Bone marrow (tissue), 2 donors: ENCODE data around the gene COMMD1.
A peak's percentile ranks its signal among the peaks of the same experiment; 100 is the strongest.
"Not testable (repeated sequence)": the region's sequence is repeated elsewhere in the genome, so short reads cannot be mapped to it uniquely, and the experiment has no call there.

Source experiments
- DNase-seq, 2 donors: peaks; one replicate each; lab custom pipeline; 2025; lab: John Stamatoyannopoulos, UW

Gene COMMD1

GRCh38 chr2:62030902-62031301 lies 125.4 kb downstream of the COMMD1 start:
- no peak for DNase-seq

- DNase-seq: no peak
Observed at GRCh38 chr2:62032096-62032495, 126.6 kb downstream of the COMMD1 start.

GRCh38 chr2:62034715-62035114 lies 129.2 kb downstream of the COMMD1 start:
- DNase-seq: no peak

- no peak for DNase-seq
Observed at GRCh38 chr2:62036229-62036628, 130.8 kb downstream of the COMMD1 start.

- DNase-seq: no peak
Observed at GRCh38 chr2:62036761-62037250, 131.3 kb downstream of the COMMD1 start.

GRCh38 chr2:62038975-62039771 lies 133.7 kb downstream of the COMMD1 start:
- peak; percentile 1 to 84 for DNase-seq

GRCh38 chr2:62040926-62041325 lies 135.5 kb downstream of the COMMD1 start:
- no peak for DNase-seq

GRCh38 chr2:62041701-62042385 lies 136.4 kb downstream of the COMMD1 start:
- not testable (repeated sequence) for DNase-seq

- DNase-seq: no peak
Observed at GRCh38 chr2:62042400-62042799, 136.9 kb downstream of the COMMD1 start.

GRCh38 chr2:62042944-62043343 lies 137.5 kb downstream of the COMMD1 start:
- no peak for DNase-seq

- DNase-seq: no peak
Observed at GRCh38 chr2:62045017-62045543, 139.6 kb downstream of the COMMD1 start.

GRCh38 chr2:62046141-62046540 lies 140.7 kb downstream of the COMMD1 start:
- DNase-seq: no peak

GRCh38 chr2:62050456-62051045 lies 145.1 kb downstream of the COMMD1 start:
- DNase-seq: no peak

- DNase-seq: no peak
Observed at GRCh38 chr2:62054029-62054791, 148.7 kb downstream of the COMMD1 start.

- peak in 1 of 2 donors; percentile 66 for DNase-seq
Observed at GRCh38 chr2:62054916-62055450, 149.5 kb downstream of the COMMD1 start.

GRCh38 chr2:62055724-62056336 lies 150.4 kb downstream of the COMMD1 start:
- no peak for DNase-seq

GRCh38 chr2:62056341-62056740 lies 150.9 kb downstream of the COMMD1 start:
- DNase-seq: no peak

GRCh38 chr2:62065243-62065642 lies 159.8 kb downstream of the COMMD1 start:
- DNase-seq: no peak

- DNase-seq: no peak
Observed at GRCh38 chr2:62071126-62071598, 165.7 kb downstream of the COMMD1 start.

GRCh38 chr2:62071760-62072680 lies 166.5 kb downstream of the COMMD1 start:
- DNase-seq: no peak
